CD4-positive, alpha-beta T cell treated with Interleukin-2 at 100 ng/mL for 4 hours (primary cell): ENCODE measurements around the gene NOSIP.

Experiments
- DNase-seq: peaks from one replicate; pipeline ENCODE4 v3.0.0-alpha.2; 2020; ENCODE audit warnings: low spot score

The NOSIP gene

GRCh38 chr19:49507803-49508494 is 72.4 kb downstream of the NOSIP start:
- DNase-seq = no peak

GRCh38 chr19:49506575-49507105 is 73.7 kb downstream of the NOSIP start:
- peak; percentile 87 for DNase-seq
